Neural cell (in vitro differentiated cells): Measurements from ENCODE around the gene DNAJB11. TPM values are rescaled to one million over a fixed set of nuclear protein-coding genes. Genes with fewer than 3 reads are reported as not detected.

Source experiments
- H2AFZ ChIP-seq: fragments of 200-600, 300-800 bp; sonication (generic), shearing (Covaris generic); 2 replicates; pipeline ENCODE4 v1.6.0; 2014; ENCODE audit warnings: low read depth, mild to moderate bottlenecking, antibody characterized with exemption, low read length, moderate library complexity
- H3F3A ChIP-seq: fragments of 200-600 bp; shearing (Covaris generic); 2 replicates; pipeline ENCODE4 v1.6.1; 2016; ENCODE audit warnings: mild to moderate bottlenecking, moderate library complexity, mixed read lengths, antibody characterized with exemption, low read length; ENCODE audit not compliant: insufficient read depth, poor library complexity, severe bottlenecking
- H3K27ac ChIP-seq: fragments of 200-600, 300-800 bp; sonication (generic), shearing (Covaris generic); 2 replicates; pipeline ENCODE4 v1.5.1; 2014; ENCODE audit warnings: mild to moderate bottlenecking, low read length, moderate library complexity
- H3K27me3 ChIP-seq: fragments of 300-800, 200-600 bp; sonication (generic), shearing (Covaris generic); 2 replicates; pipeline ENCODE4 v1.6.0; 2014; ENCODE audit warnings: mild to moderate bottlenecking, low read depth, low read length, moderate library complexity; ENCODE audit not compliant: insufficient read depth
- H3K36me3 ChIP-seq: fragments of 300-800, 200-600 bp; sonication (generic), shearing (Covaris generic); 2 replicates; pipeline ENCODE4 v1.5.1; 2014; ENCODE audit warnings: mild to moderate bottlenecking, antibody characterized with exemption, low read length, moderate library complexity; ENCODE audit not compliant: insufficient read depth
- H3K4me2 ChIP-seq: fragments of 300-800, 200-600 bp; sonication (generic), shearing (Covaris generic); 2 replicates; pipeline ENCODE4 v1.6.0; 2014; ENCODE audit warnings: mild to moderate bottlenecking, low read length
- H3K4me3 ChIP-seq: fragments of 300-800, 200-600 bp; sonication (generic), shearing (Covaris generic); 2 replicates; pipeline ENCODE4 v1.5.1; 2014; ENCODE audit warnings: mild to moderate bottlenecking, low read length, moderate library complexity
- H3K79me2 ChIP-seq: fragments of 200-600 bp; shearing (Covaris generic); replicated peaks from 2 replicates; pipeline ENCODE4 v1.6.0; 2014; ENCODE audit warnings: mild to moderate bottlenecking, low read length, moderate library complexity; ENCODE audit not compliant: insufficient read depth
- H3K9ac ChIP-seq: fragments of 300-800, 200-600 bp; sonication (generic), shearing (Covaris generic); 2 replicates; pipeline ENCODE4 v1.6.1; 2016; ENCODE audit warnings: mild to moderate bottlenecking, low read length, mixed read lengths
- H3K9me2 ChIP-seq: fragments of 200-600 bp; shearing (Covaris generic); 2 replicates; pipeline ENCODE4 v1.6.1; 2016; ENCODE audit warnings: mild to moderate bottlenecking, low read length, mixed read lengths; ENCODE audit not compliant: insufficient read depth
- H3K9me3 ChIP-seq: fragments of 200-600, 300-800 bp; sonication (generic), shearing (Covaris generic); 2 replicates; pipeline ENCODE4 v1.6.1; 2016; ENCODE audit warnings: mild to moderate bottlenecking, mixed run types, low read length, moderate library complexity, mixed read lengths
- H4K20me1 ChIP-seq: fragments of 200-600 bp; shearing (Covaris generic); 2 replicates; pipeline ENCODE4 v1.6.1; 2016; ENCODE audit warnings: mild to moderate bottlenecking, mixed run types; ENCODE audit not compliant: insufficient read depth
- CTCF ChIP-seq: fragments of 450-650 bp; IDR thresholded peaks from 2 replicates; pipeline ENCODE4 v1.5.1; 2014; ENCODE audit warnings: antibody characterized with exemption, mild to moderate bottlenecking, moderate library complexity; ENCODE audit not compliant: poor library complexity, severe bottlenecking
- EP300 ChIP-seq: fragments of 450-650 bp; conservative IDR thresholded peaks from 2 replicates; pipeline ENCODE4 v1.6.1; 2014; ENCODE audit warnings: antibody characterized with exemption, mild to moderate bottlenecking, moderate library complexity; ENCODE audit not compliant: poor library complexity, severe bottlenecking
- EZH2 ChIP-seq: fragments of 200-600, 300-800 bp; shearing (Covaris generic), sonication (generic); IDR thresholded peaks from 2 replicates; pipeline ENCODE4 v1.6.1; 2014; ENCODE audit warnings: antibody characterized with exemption, low read length, borderline replicate concordance, mild to moderate bottlenecking; ENCODE audit not compliant: insufficient read depth, poor library complexity, severe bottlenecking
- MXI1 ChIP-seq: fragments of 450-650 bp; conservative IDR thresholded peaks from 2 replicates; pipeline ENCODE4 v1.6.1; 2014; ENCODE audit warnings: antibody characterized with exemption, mild to moderate bottlenecking; ENCODE audit not compliant: poor library complexity, severe bottlenecking
- POLR2AphosphoS5 ChIP-seq: IDR thresholded peaks from 2 replicates; pipeline ENCODE4 v1.6.1; 2012
- RAD21 ChIP-seq: fragments of 450-650 bp; conservative IDR thresholded peaks from 2 replicates; pipeline ENCODE4 v1.6.1; 2014; ENCODE audit warnings: antibody characterized with exemption, mild to moderate bottlenecking, moderate library complexity
- REST ChIP-seq: IDR thresholded peaks from 2 replicates; pipeline ENCODE4 v1.6.1; 2012; ENCODE audit warnings: borderline replicate concordance
- SMC3 ChIP-seq: fragments of 450-650 bp; conservative IDR thresholded peaks from 2 replicates; pipeline ENCODE4 v1.6.1; 2014; ENCODE audit warnings: antibody characterized with exemption, mild to moderate bottlenecking, moderate library complexity; ENCODE audit not compliant: poor library complexity
- TAF1 ChIP-seq: IDR thresholded peaks from 2 replicates; pipeline ENCODE4 v1.6.1; 2012; ENCODE audit warnings: low read depth
- polyA plus RNA-seq: library from polyadenylated mRNA; depleted of rRNA; stranded (reverse); fragments of >200 nt; gene quantifications from 2 replicates; pipeline ENCODE4 v1.2.3, GENCODE V29; 2014

Gene DNAJB11
- polyA plus RNA-seq, 1 donor from 2014 or later, result 108 TPM

GRCh38 chr3:186587183-186587582 lies 16.7 kb downstream of the DNAJB11 start:
- TF ChIP-seq RAD21 (no peak), SMC3 (no peak), MXI1 (no peak), EZH2 (no peak)
- Histone ChIP-seq H3K79me2 (no peaks in the 10 kb centered on the region), H3K27ac (no peak overlapping the region), H2AFZ (no peak overlapping the region), H3K27me3 (no peaks in the 10 kb centered on the region), H3K4me3 (no peak overlapping the region), H3K36me3 (no peaks in the 10 kb centered on the region), H3K9me2 (no peaks in the 10 kb centered on the region), H3K9ac (no peak overlapping the region), H3K4me2 (no peak overlapping the region), H3K9me3 (no peaks in the 10 kb centered on the region), H3F3A (no peaks in the 10 kb centered on the region), H4K20me1 (no peaks in the 10 kb centered on the region)

- no peak for TF ChIP-seq REST
- no peak for TF ChIP-seq TAF1
- TF ChIP-seq RAD21, result no peak
- no peak for TF ChIP-seq EZH2
- TF ChIP-seq MXI1, result no peak
- no peak for TF ChIP-seq EP300
- no peak for TF ChIP-seq SMC3
- TF ChIP-seq CTCF, result no peak
- TF ChIP-seq POLR2AphosphoS5, result no peak
- no peak overlapping the region for H3K4me2 ChIP-seq
These were observed 18.1 kb downstream of the DNAJB11 start for GRCh38 chr3:186588632-186589031.

GRCh38 chr3:186589121-186589520 lies 18.6 kb downstream of the DNAJB11 start:
- TF ChIP-seq MXI1 (no peak), TAF1 (no peak), POLR2AphosphoS5 (no peak), RAD21 (peak; percentile 77), REST (no peak), CTCF (peak; percentile 70), EZH2 (no peak), EP300 (no peak), SMC3 (peak; percentile 75)
- no peak overlapping the region for H2AFZ ChIP-seq
- H3K27me3 ChIP-seq, result no peaks in the 10 kb centered on the region
- H3K79me2 ChIP-seq, result no peaks in the 10 kb centered on the region
- no peaks in the 10 kb centered on the region for H3F3A ChIP-seq
- H3K4me2 ChIP-seq, result no peak overlapping the region
- no peaks in the 10 kb centered on the region for H3K9me3 ChIP-seq
- H3K27ac ChIP-seq, result no peak overlapping the region
- no peaks in the 10 kb centered on the region for H4K20me1 ChIP-seq
- H3K4me3 ChIP-seq, result no peak overlapping the region
- H3K9me2 ChIP-seq, result no peaks in the 10 kb centered on the region
- no peak overlapping the region for H3K9ac ChIP-seq
- H3K36me3 ChIP-seq, result no peaks in the 10 kb centered on the region

More at GRCh38 chr3:186588632-186589031, 18.1 kb downstream of the DNAJB11 start:
- Histone ChIP-seq H3F3A (no peaks in the 10 kb centered on the region), H4K20me1 (no peaks in the 10 kb centered on the region), H3K27me3 (no peaks in the 10 kb centered on the region), H3K27ac (no peak overlapping the region), H2AFZ (no peak overlapping the region), H3K9ac (no peak overlapping the region), H3K4me3 (no peak overlapping the region), H3K9me2 (no peaks in the 10 kb centered on the region), H3K79me2 (no peaks in the 10 kb centered on the region), H3K36me3 (no peaks in the 10 kb centered on the region), H3K9me3 (no peaks in the 10 kb centered on the region)
